ENCODE results near the gene FOXC1. TPM values are rescaled to one million over a fixed set of nuclear protein-coding genes. Genes with fewer than 3 reads are reported as not detected.

Gene FOXC1
- total RNA-seq, 2 experiments from 2014 or later = 0.04 to 0.05 TPM

GRCh38 chr6:1600764-1601157, 9.0 kb upstream of the FOXC1 start:
- ChIA-PET POLR2A (interaction anchor here (0.6 kb wide), 1 partner anchor 38 kb away, joined by 3 read pairs; no protein-coding TSS in a partner anchor), CTCF (interaction anchor here (0.7 to 1.2 kb wide), 4 partner anchors 11 to 608 kb away, joined by 3 read pairs; no protein-coding TSS in a partner anchor)
- no peaks in the 10 kb centered on the region for H3K36me3 Mint-ChIP-seq (ENCODE audit: low read depth)
- DNase-seq = no peak
- intact Hi-C loops (cut with DNase I, micrococcal nuclease) = no loop called here
- no peaks in the 10 kb centered on the region for H3K9me3 Mint-ChIP-seq (ENCODE audit: low read depth)
- ATAC-seq = no peak
- H3K27me3 Mint-ChIP-seq = peaks cover 65% of the 10 kb centered on the region
- no peak overlapping the region for H3K27ac Mint-ChIP-seq
- peaks cover 7% of the 10 kb centered on the region for H3K4me1 Mint-ChIP-seq
- no peak overlapping the region for H3K4me3 Mint-ChIP-seq

- ATAC-seq = no peak
- ChIA-PET POLR2A (interaction anchor here (0.6 kb wide), 1 partner anchor 39 kb away, joined by 3 read pairs; no protein-coding TSS in a partner anchor), CTCF (interaction anchor here (0.6 to 1.2 kb wide), 4 partner anchors 10 to 1132 kb away, joined by 3 to 7 read pairs (median 4); no protein-coding TSS in a partner anchor)
- peaks cover 69% of the 10 kb centered on the region for H3K27me3 Mint-ChIP-seq
- intact Hi-C loops (cut with DNase I, micrococcal nuclease) = no loop called here
- no peak overlapping the region for H3K27ac Mint-ChIP-seq
- DNase-seq = peak; percentile 13
- no peaks in the 10 kb centered on the region for H3K9me3 Mint-ChIP-seq (ENCODE audit: low read depth)
- peaks cover 9% of the 10 kb centered on the region for H3K4me1 Mint-ChIP-seq
- no peaks in the 10 kb centered on the region for H3K36me3 Mint-ChIP-seq (ENCODE audit: low read depth)
- no peak overlapping the region for H3K4me3 Mint-ChIP-seq
Measured at GRCh38 chr6:1601158-1602048, 8.3 kb upstream of the FOXC1 start.

GRCh38 chr6:1602049-1602713, 7.5 kb upstream of the FOXC1 start:
- H3K4me3 Mint-ChIP-seq = no peak overlapping the region
- POLR2A ChIA-PET = no interaction called here
- intact Hi-C loops (cut with DNase I, micrococcal nuclease) = no loop called here

GRCh38 chr6:1603708-1604107, 6.0 kb upstream of the FOXC1 start:
- ChIA-PET POLR2A (no interaction called here), CTCF (interaction anchor here (1.3 kb wide), 1 partner anchor 501 kb away, joined by 5 read pairs; no protein-coding TSS in a partner anchor)
- Mint-ChIP-seq H3K27me3 (peaks cover 74% of the 10 kb centered on the region), H3K36me3 (ENCODE audit: low read depth) (no peaks in the 10 kb centered on the region), H3K4me3 (no peak overlapping the region), H3K9me3 (ENCODE audit: low read depth) (no peaks in the 10 kb centered on the region), H3K4me1 (peaks cover 27% of the 10 kb centered on the region), H3K27ac (no peak overlapping the region)
- intact Hi-C loops (cut with DNase I, micrococcal nuclease) = loop anchor here (1.0 to 2.0 kb wide), 7 partner anchors 501 to 1031 kb away; no protein-coding TSS in a partner anchor
- ATAC-seq = no peak
- no peak for DNase-seq

More at GRCh38 chr6:1602049-1602713, 7.5 kb upstream of the FOXC1 start:
- Mint-ChIP-seq H3K27ac (no peak overlapping the region), H3K27me3 (peaks cover 73% of the 10 kb centered on the region), H3K36me3 (ENCODE audit: low read depth) (no peaks in the 10 kb centered on the region), H3K9me3 (ENCODE audit: low read depth) (no peaks in the 10 kb centered on the region), H3K4me1 (peaks cover 15% of the 10 kb centered on the region)
- no peak for ATAC-seq
- DNase-seq = no peak
- CTCF ChIA-PET = interaction anchor here (0.6 to 1.3 kb wide), 5 partner anchors 9 to 1131 kb away, joined by 3 to 7 read pairs (median 4); no protein-coding TSS in a partner anchor

- CTCF ChIA-PET = interaction anchor here (0.6 to 4.1 kb wide), 2 partner anchors 434 to 750 kb away, joined by 3 to 16 read pairs; no protein-coding TSS in a partner anchor
- no peaks in the 10 kb centered on the region for H3K36me3 Mint-ChIP-seq (ENCODE audit: low read depth)
- POLR2A ChIA-PET = no interaction called here
- H3K9me3 Mint-ChIP-seq (ENCODE audit: low read depth) = no peaks in the 10 kb centered on the region
- H3K27ac Mint-ChIP-seq = no peak overlapping the region
- no peak overlapping the region for H3K4me3 Mint-ChIP-seq
- peak; percentile 84 for ATAC-seq
- peaks cover 30% of the 10 kb centered on the region for H3K4me1 Mint-ChIP-seq
- DNase-seq = peak; percentile 82
- intact Hi-C loops (cut with DNase I, micrococcal nuclease) = loop anchor here (1.0 to 5.0 kb wide), 14 partner anchors 168 to 1628 kb away; partner anchors contain the start of genes FOXF2 (in 1 of the 2), FOXQ1 (in 1 of the 2) and GMDS (in 1 of the 2)
- H3K27me3 Mint-ChIP-seq = peaks cover 77% of the 10 kb centered on the region
Measured at GRCh38 chr6:1604158-1605003, 5.3 kb upstream of the FOXC1 start.

DNA sequence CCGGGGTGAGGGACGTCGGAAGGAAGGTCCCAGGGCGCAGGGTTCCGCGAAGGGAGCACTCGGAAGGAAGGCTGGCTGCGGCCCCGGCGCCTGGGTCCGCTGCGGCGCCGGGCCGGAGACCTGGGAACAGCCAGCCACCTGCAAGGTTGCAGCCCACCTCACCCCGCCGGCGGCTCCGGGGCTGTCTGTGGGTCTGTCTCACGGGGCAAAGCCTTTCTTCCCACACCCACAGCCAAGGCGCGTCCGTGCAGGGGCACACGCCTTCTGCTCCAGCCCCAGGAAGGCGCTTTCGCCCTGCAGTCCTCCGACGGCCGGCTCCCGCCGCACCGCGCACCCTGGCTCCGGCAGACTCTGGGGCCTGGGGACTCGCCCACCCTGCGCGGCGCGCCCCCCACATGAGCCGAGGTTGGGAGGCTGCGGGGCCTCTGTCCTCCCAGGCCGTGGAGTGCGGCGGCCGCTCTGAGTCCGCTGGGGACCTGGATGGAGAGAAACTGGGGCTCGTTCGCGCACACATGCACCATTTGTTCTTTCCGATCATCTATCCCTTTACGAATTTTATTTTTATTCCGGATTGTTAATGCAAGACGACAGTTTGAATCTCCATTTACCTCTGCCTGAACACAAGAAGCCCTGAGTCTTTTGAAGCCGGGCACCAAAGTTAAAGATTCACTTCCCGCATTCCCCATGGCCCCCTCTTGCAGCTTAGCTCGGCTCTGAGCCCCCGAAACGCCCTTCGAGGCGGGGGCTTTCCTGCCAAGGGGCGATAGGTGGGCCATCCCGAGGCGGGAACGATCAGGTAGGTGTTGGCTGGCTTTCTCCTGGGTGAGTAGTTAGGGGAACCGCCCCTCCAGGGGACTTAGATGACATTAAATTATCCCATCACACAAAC, 4.5 kb upstream of the FOXC1 start:
- H3K27ac Mint-ChIP-seq = peak overlapping the region; percentile 24
- intact Hi-C loops (cut with DNase I, micrococcal nuclease) = loop anchor here (2.0 to 5.0 kb wide), 9 partner anchors 167 to 1627 kb away; partner anchors contain the start of genes FOXF2 (in 1 of the 2), FOXQ1 (in 1 of the 2) and GMDS (in 1 of the 2)
- no peak for ATAC-seq
- H3K4me3 Mint-ChIP-seq = peak overlapping the region; percentile 48
- no peaks in the 10 kb centered on the region for H3K9me3 Mint-ChIP-seq (ENCODE audit: low read depth)
- peaks cover 68% of the 10 kb centered on the region for H3K27me3 Mint-ChIP-seq
- ChIA-PET CTCF (interaction anchor here (0.6 to 4.1 kb wide), 7 partner anchors 9 to 1028 kb away, joined by 3 to 17 read pairs (median 4); no protein-coding TSS in a partner anchor), POLR2A (no interaction called here)
- peaks cover 30% of the 10 kb centered on the region for H3K4me1 Mint-ChIP-seq
- H3K36me3 Mint-ChIP-seq (ENCODE audit: low read depth) = no peaks in the 10 kb centered on the region
- peak; percentile 14 for DNase-seq

- Mint-ChIP-seq H3K4me3 (no peak overlapping the region), H3K27ac (no peak overlapping the region), H3K36me3 (ENCODE audit: low read depth) (no peaks in the 10 kb centered on the region), H3K27me3 (peaks cover 64% of the 10 kb centered on the region), H3K9me3 (ENCODE audit: low read depth) (no peaks in the 10 kb centered on the region), H3K4me1 (peaks cover 34% of the 10 kb centered on the region)
- intact Hi-C loops (cut with DNase I, micrococcal nuclease) = loop anchor here (2.0 to 5.0 kb wide), 9 partner anchors 166 to 1626 kb away; partner anchors contain the start of genes FOXF2 (in 1 of the 2), FOXQ1 (in 1 of the 2) and GMDS (in 1 of the 2)
- CTCF ChIA-PET = interaction anchor here (0.6 to 4.1 kb wide), 14 partner anchors 8 to 1156 kb away, joined by 3 to 17 read pairs (median 4); no protein-coding TSS in a partner anchor
- DNase-seq = peak; percentile 34
- POLR2A ChIA-PET = no interaction called here
- ATAC-seq = no peak
Measured at GRCh38 chr6:1605893-1606779, 3.6 kb upstream of the FOXC1 start.

GRCh38 chr6:1606780-1607515, 2.8 kb upstream of the FOXC1 start:
- H3K36me3 Mint-ChIP-seq (ENCODE audit: low read depth) = no peaks in the 10 kb centered on the region
- H3K4me1 Mint-ChIP-seq = peaks cover 35% of the 10 kb centered on the region
- intact Hi-C loops (cut with DNase I, micrococcal nuclease) = loop anchor here (5.0 kb wide), 7 partner anchors 165 to 1625 kb away; partner anchors contain the start of genes FOXF2 (in 1 of the 2), FOXQ1 (in 1 of the 2) and GMDS (in 1 of the 2)
- POLR2A ChIA-PET = no interaction called here
- ATAC-seq (no peak), DNase-seq (peak; percentile 26)
- peaks cover 62% of the 10 kb centered on the region for H3K27me3 Mint-ChIP-seq
- no peaks in the 10 kb centered on the region for H3K9me3 Mint-ChIP-seq (ENCODE audit: low read depth)
- peak overlapping the region; percentile 11 for H3K4me3 Mint-ChIP-seq
- CTCF ChIA-PET = interaction anchor here (0.5 to 4.1 kb wide), 14 partner anchors 9 to 1623 kb away, joined by 3 to 17 read pairs (median 4); no protein-coding TSS in a partner anchor
- no peak overlapping the region for H3K27ac Mint-ChIP-seq
